Right lobe of liver (tissue), 6 donors: Measurements from ENCODE around the gene AKR1C4. TPM values are rescaled to one million over a fixed set of nuclear protein-coding genes. Genes with fewer than 3 reads are reported as not detected.
"Not testable (repeated sequence)": the region's sequence is repeated elsewhere in the genome, so short reads cannot be mapped to it uniquely, and the experiment has no call there.

Experiments
- ATAC-seq, 4 donors: fragments of 200-7000 bp; cut with Tn5 transposase; one replicate each; pipeline ENCODE4 v1.9.1; 2020; ENCODE audit warnings: mild to moderate bottlenecking in 4 of 4, moderate library complexity in 4 of 4
- DNase-seq, 3 donors: peaks; one replicate each; pipeline ENCODE4 v3.0.0-alpha.2; 2020
- H3K27ac ChIP-seq, 3 donors: fragments of 200-600 bp; one replicate each; pipeline ENCODE4 v1.8.0; 2022
- H3K27me3 ChIP-seq, 2 donors: fragments of 200-600 bp; one replicate each; pipeline ENCODE4 v1.8.0; 2022
- H3K36me3 ChIP-seq, 4 donors: fragments of 200-600 bp; sonication (generic) in 1 of 4; one replicate each; pipeline versions ENCODE4 v1.5.1 to v1.8.0; 2017 to 2022; ENCODE audit warnings: control low read depth in 1 of 4
- H3K4me1 ChIP-seq, 4 donors: fragments of 200-600 bp; sonication (generic) in 1 of 4; one replicate each; pipeline versions ENCODE4 v1.5.1 to v1.8.0; 2017 to 2022; ENCODE audit warnings: control low read depth in 1 of 4
- H3K4me3 ChIP-seq, 3 donors: fragments of 200-600 bp; one replicate each; pipeline ENCODE4 v1.8.0; 2022
- H3K9me3 ChIP-seq, 4 donors: fragments of 200-600 bp; sonication (generic) in 1 of 4; one replicate each; pipeline versions ENCODE4 v1.5.1 to v1.8.0; 2017 to 2022; ENCODE audit warnings: control low read depth in 1 of 4
- CTCF ChIP-seq, 4 donors: fragments of 200-600 bp in 3 of 4; fragments of 450-650 bp in 1 of 4; IDR thresholded peaks; one replicate each; pipeline versions ENCODE4 v1.5.1 to v1.8.0; 2016 to 2022; ENCODE audit warnings: antibody characterized with exemption in 4 of 4, mild to moderate bottlenecking in 2 of 4
- POLR2A ChIP-seq: fragments of 450-650 bp; IDR thresholded peaks from one replicate; pipeline ENCODE4 v1.6.1; 2017; ENCODE audit warnings: antibody characterized with exemption, mild to moderate bottlenecking
- WGBS: methylation state at CpG from one replicate; pipeline ENCODE4 v1.1.6; 2018; ENCODE audit warnings: low coverage, low lambda C conversion rate; ENCODE audit not compliant: insufficient coverage; ENCODE audit errors: missing lambda C conversion rate; 5-methylcytosine and 5-hydroxymethylcytosine counted together
- intact Hi-C, 2 donors: fragments of 100-400 bp; cut with DNase I; formaldehyde crosslinking; loops; one replicate each; pipeline versions ENCODE4 v1.11.2 to v1.14.1; 2022
- total RNA-seq, 6 experiments: library from RNA; depleted of rRNA in 2 of 6; stranded (reverse); fragments of >200 nt in 2 of 6; fragmentation: NEBNext Ultra II Directional in 3 of 6; extraction: Animal tissue kit (Norgen Biotek cat#: 25700) in 3 of 6; gene quantifications; one replicate each; pipeline versions ENCODE4 v1.1.0 to v1.2.4, GENCODE V29; 2016 to 2023
- donor health status: DM: no; HTN: yes; CAD: no.
- donor health status: DM: no; HTN: no; CAD: no.
- donor health status: DM: no; HTN: no; CAD: no.
- donor health status: DM: no; HTN: yes; CAD: no.
- donor health status: DM: no; HTN: yes; CAD: no.

Gene AKR1C4
- total RNA-seq, 6 experiments from 2014 or later, result 172 to 471 (median 220) TPM

DNA sequence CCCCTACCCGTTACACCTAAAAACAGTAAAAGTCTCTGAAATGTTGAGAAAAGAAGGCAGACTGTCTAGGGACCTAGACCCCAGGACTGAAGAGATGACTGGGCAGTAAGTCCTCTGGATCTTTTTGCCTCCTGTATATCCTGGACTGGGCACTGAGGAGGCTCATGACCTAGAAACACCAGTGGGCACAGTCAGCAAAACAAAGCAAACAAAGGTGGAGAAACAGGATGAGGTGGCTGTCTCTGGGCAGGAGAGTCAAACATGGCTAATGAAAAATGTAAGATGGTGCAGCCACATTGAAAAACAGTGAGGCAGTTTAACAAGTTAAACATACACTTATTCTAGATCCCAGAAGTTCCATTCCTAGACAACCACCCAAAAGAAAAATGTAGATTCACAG lies 45.9 kb downstream of the AKR1C4 start:
- Histone ChIP-seq H3K4me3 (no peak overlapping the region), H3K4me1 (peaks cover 0 to 16% (median 0%) of the 10 kb centered on the region in 4 donors), H3K9me3 (peaks cover 0 to 11% (median 0%) of the 10 kb centered on the region in 4 donors), H3K27ac (no peak overlapping the region), H3K27me3 (no peaks in the 10 kb centered on the region), H3K36me3 (no peaks in the 10 kb centered on the region)
- no peak for TF ChIP-seq POLR2A
- TF ChIP-seq CTCF (IDR thresholded peaks at IDR 0.05), result no peak
- ATAC-seq (peak in 2 of 4 donors; percentile 47 to 61), DNase-seq (no peak)
- no CpG with 5 or more reads among the region's 1 CpG for WGBS
- intact Hi-C loops, result no loop called here

- WGBS, result 33% methylated on average over 1 of the region's 1 CpG
- peak; percentile 95 to 99 (median 99) for ATAC-seq
- peaks cover 0 to 16% (median 0%) of the 10 kb centered on the region in 4 donors for H3K4me1 ChIP-seq
These were observed 46.9 kb downstream of the AKR1C4 start for GRCh38 chr10:5243521-5243987.

DNA sequence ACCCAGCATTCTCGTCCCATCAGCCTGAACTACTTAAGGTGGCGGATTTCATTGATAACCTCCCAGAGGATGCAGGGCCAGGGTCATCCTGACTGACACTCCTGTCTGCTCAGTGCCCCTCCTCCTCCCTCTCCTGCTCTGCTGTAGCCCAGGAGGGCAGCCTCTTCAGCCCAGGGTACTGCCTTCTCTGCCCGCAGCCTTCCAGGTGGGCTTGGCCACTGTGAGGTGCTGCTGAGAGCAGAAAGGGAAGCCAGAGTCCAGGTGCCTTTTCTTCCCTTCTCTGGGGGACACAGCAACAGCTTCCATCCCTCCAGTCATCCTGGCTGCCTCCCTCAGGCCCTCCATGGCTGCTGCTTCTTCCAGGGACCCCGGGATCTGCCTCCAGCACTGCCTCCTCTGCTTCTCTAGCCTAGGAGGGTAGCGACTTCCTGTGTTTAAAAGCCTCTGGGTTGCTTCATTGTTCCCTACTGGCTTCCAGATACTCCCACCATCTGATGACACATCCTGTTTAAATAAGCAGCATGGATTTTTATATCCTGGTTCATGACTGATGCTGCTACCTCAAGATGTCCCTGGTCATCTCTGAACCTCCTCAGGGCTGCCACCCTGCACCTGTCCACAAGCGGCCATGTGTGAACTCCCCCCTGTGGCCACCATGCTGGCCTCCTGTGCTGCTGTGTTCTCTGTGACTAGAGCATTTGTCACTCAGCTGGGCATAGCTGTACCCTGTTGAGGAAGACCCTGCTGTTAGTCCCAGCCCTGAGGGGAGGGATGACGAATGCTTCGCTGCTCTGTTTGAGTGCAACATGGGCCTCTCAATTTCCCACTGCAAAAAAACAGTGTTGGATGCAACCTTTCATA lies 55.8 kb downstream of the AKR1C4 start:
- no peaks in the 10 kb centered on the region for H3K4me1 ChIP-seq
- intact Hi-C loops, result no loop called here
- 55% methylated on average over 7 of the region's 8 CpGs for WGBS
- peaks cover 0 to 4% (median 0%) of the 10 kb centered on the region in 4 donors for H3K9me3 ChIP-seq
- DNase-seq (no peak), ATAC-seq (peak in 1 of 4 donors; percentile 67)
- TF ChIP-seq CTCF (IDR thresholded peaks at IDR 0.05), result no peak
- no peak for TF ChIP-seq POLR2A
- no peak overlapping the region for H3K4me3 ChIP-seq
- H3K27me3 ChIP-seq, result no peaks in the 10 kb centered on the region
- H3K36me3 ChIP-seq, result no peaks in the 10 kb centered on the region
- H3K27ac ChIP-seq, result no peak overlapping the region

More at GRCh38 chr10:5243521-5243987, 46.9 kb downstream of the AKR1C4 start:
- Histone ChIP-seq H3K4me3 (no peak overlapping the region), H3K36me3 (no peaks in the 10 kb centered on the region), H3K27me3 (no peaks in the 10 kb centered on the region), H3K27ac (peak overlapping the region in 2 of 3 donors; percentile 39 to 74), H3K9me3 (peaks cover 0 to 11% (median 0%) of the 10 kb centered on the region in 4 donors)
- intact Hi-C loops, result no loop called here
- TF ChIP-seq CTCF (IDR thresholded peaks at IDR 0.05), result no peak
- no peak for TF ChIP-seq POLR2A
- DNase-seq, result no peak

- no peak for ATAC-seq
- WGBS, result 71% methylated on average over 3 of the region's 4 CpGs
- TF ChIP-seq POLR2A, result no peak
- TF ChIP-seq CTCF (IDR thresholded peaks at IDR 0.05), result no peak
- H3K27ac ChIP-seq, result no peak overlapping the region
- peaks cover 0 to 4% (median 0%) of the 10 kb centered on the region in 4 donors for H3K9me3 ChIP-seq
- no peaks in the 10 kb centered on the region for H3K36me3 ChIP-seq
- H3K4me3 ChIP-seq, result no peak overlapping the region
- H3K27me3 ChIP-seq, result no peaks in the 10 kb centered on the region
- peaks cover 0 to 14% (median 5%) of the 10 kb centered on the region in 4 donors for H3K4me1 ChIP-seq
- intact Hi-C loops, result no loop called here
- no peak for DNase-seq
These were observed 57.9 kb downstream of the AKR1C4 start for GRCh38 chr10:5254488-5254887.

DNA sequence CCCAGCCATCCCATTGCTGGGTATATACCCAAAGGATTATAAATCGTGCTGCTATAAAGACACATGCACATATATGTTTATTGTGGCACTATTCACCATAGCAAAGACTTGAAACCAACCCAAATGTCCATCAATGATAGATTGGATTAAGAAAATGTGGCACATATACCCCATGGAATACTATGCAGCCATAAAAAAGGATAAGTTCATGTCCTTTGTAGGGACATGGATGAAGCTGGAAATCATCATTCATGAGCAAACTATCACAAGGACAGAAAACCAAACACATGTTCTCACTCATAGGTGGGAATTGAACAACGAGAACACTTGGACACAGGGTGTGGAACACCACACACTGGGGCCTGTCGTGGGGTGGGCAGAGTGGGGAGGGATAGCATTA lies 61.1 kb downstream of the AKR1C4 start:
- H3K36me3 ChIP-seq, DNase-seq, H3K9me3 ChIP-seq, H3K4me3 ChIP-seq, H3K27me3 ChIP-seq, intact Hi-C loops, H3K27ac ChIP-seq, ATAC-seq: not testable (repeated sequence)
- peaks cover 0 to 27% (median 5%) of the 10 kb centered on the region in 4 donors for H3K4me1 ChIP-seq
- 85% methylated on average over 2 of the region's 3 CpGs for WGBS
